Keratinocyte (primary cell): ENCODE results near the gene EPB41L2. TPM values are rescaled to one million over a fixed set of nuclear protein-coding genes. Genes with fewer than 3 reads are reported as not detected.

Experiments used
- DNase-seq: peaks from one replicate; pipeline ENCODE4 v3.0.0-alpha.2; 2011; ENCODE audit warnings: low read depth, missing footprints, low spot score
- FAIRE-seq: peaks from 2 replicates; lab custom pipeline; 2011; peaks lifted over from hg19 to GRCh38; lab: Jason Lieb, UNC
- H2AFZ ChIP-seq: 2 replicates; pipeline ENCODE4 v1.6.0; 2012; ENCODE audit warnings: low read length, control low read depth, inconsistent platforms; ENCODE audit not compliant: control insufficient read depth
- H3K27ac ChIP-seq: 2 replicates; pipeline ENCODE4 v1.5.1; 2011; ENCODE audit warnings: low read length; ENCODE audit not compliant: control insufficient read depth, insufficient read depth
- H3K27me3 ChIP-seq: 3 replicates; pipeline ENCODE4 v1.6.0; 2011; ENCODE audit warnings: low read length; ENCODE audit not compliant: control insufficient read depth, insufficient read depth; ENCODE audit errors: extremely low read depth
- H3K36me3 ChIP-seq, 2 experiments: 2 replicates in 1 of 2; 3 replicates in 1 of 2; pipeline ENCODE4 v1.5.1; 2011; ENCODE audit warnings: low read length in 2 of 2, mild to moderate bottlenecking in 1 of 2; ENCODE audit not compliant: control insufficient read depth in 2 of 2, insufficient read depth in 2 of 2; ENCODE audit errors: extremely low read depth in 1 of 2
- H3K4me1 ChIP-seq: 3 replicates; pipeline ENCODE4 v1.5.1; 2011; ENCODE audit warnings: low read length; ENCODE audit not compliant: control insufficient read depth, insufficient read depth; ENCODE audit errors: extremely low read depth
- H3K4me2 ChIP-seq: 3 replicates; pipeline ENCODE4 v1.6.0; 2011; ENCODE audit warnings: low read depth, low read length; ENCODE audit not compliant: control insufficient read depth, insufficient read depth; ENCODE audit errors: extremely low read depth
- H3K4me3 ChIP-seq, 3 experiments: fragments of 200-600 bp in 1 of 3; sonication (generic) in 1 of 3; 2 replicates in 2 of 3; 3 replicates in 1 of 3; pipeline ENCODE4 v1.5.1; 2011 to 2016; ENCODE audit warnings: low read length in 3 of 3, mild to moderate bottlenecking in 3 of 3, control low read depth in 2 of 3, inconsistent platforms in 1 of 3, low read depth in 1 of 3, mixed read lengths in 1 of 3, mixed run types in 1 of 3, moderate library complexity in 1 of 3; ENCODE audit not compliant: control insufficient read depth in 2 of 3, insufficient read depth in 2 of 3; ENCODE audit errors: extremely low read depth in 1 of 3
- H3K79me2 ChIP-seq: 2 replicates; pipeline ENCODE4 v1.6.0; 2012; ENCODE audit warnings: low read length; ENCODE audit not compliant: control insufficient read depth, insufficient read depth
- H3K9ac ChIP-seq: 3 replicates; pipeline ENCODE4 v1.6.0; 2011; ENCODE audit warnings: low read length; ENCODE audit not compliant: control insufficient read depth, insufficient read depth; ENCODE audit errors: extremely low read depth
- H3K9me1 ChIP-seq: 3 replicates; pipeline ENCODE4 v1.6.0; 2011; ENCODE audit warnings: low read length; ENCODE audit not compliant: control insufficient read depth, insufficient read depth; ENCODE audit errors: extremely low read depth
- H3K9me3 ChIP-seq: 2 replicates; pipeline ENCODE4 v1.5.1; 2012; ENCODE audit warnings: low read depth, low read length; ENCODE audit not compliant: control insufficient read depth
- H4K20me1 ChIP-seq: 3 replicates; pipeline ENCODE4 v1.6.0; 2011; ENCODE audit warnings: low read length; ENCODE audit not compliant: control insufficient read depth, insufficient read depth; ENCODE audit errors: extremely low read depth
- EZH2 ChIP-seq: IDR thresholded peaks from one replicate; pipeline ENCODE4 v1.6.1; 2012; ENCODE audit warnings: inconsistent platforms, mild to moderate bottlenecking, low read length, moderate library complexity
- dilution Hi-C: fragments of 300-500 bp; cut with MboI; formaldehyde crosslinking; loops from one replicate; pipeline ENCODE4 v1.7.0; 2020; ENCODE audit warnings: low sequenced_read_pairs; ENCODE audit not compliant: extremely low pct_ligation_motif_present
- polyA plus RNA-seq, 5 experiments: library from polyadenylated mRNA; depleted of rRNA in 3 of 5; stranded (reverse) in 3 of 5; stranded (forward) in 1 of 5; unstranded in 1 of 5; fragments of >200 nt; gene quantifications; 1 replicate in 1 of 5; 2 replicates in 3 of 5; 3 replicates in 1 of 5; pipeline versions ENCODE4 v1.2.1 to v1.2.3, GENCODE V29; 2011 to 2012; ENCODE audit warnings: missing spikeins in 2 of 5, low read depth in 1 of 5, low replicate concordance in 1 of 5
- TF ChIP-seq, protein P1 (sequence below), 3 experiments: IDR thresholded peaks in 1 of 3; conservative IDR thresholded peaks in 1 of 3; optimal IDR thresholded peaks in 1 of 3; 2 replicates in 2 of 3; 3 replicates in 1 of 3; pipeline versions ENCODE3 to v1.5.1; 2011; ENCODE audit warnings: low read length in 3 of 3, mild to moderate bottlenecking in 3 of 3, moderate library complexity in 2 of 3, control low read depth in 1 of 3, inconsistent platforms in 1 of 3; ENCODE audit not compliant: insufficient read depth in 2 of 3; ENCODE audit errors: extremely low read depth in 1 of 3

Gene EPB41L2
- polyA plus RNA-seq, 1 donor (not counting 4 experiments of a cell fraction or from before 2014, with no cell fraction given), result 22.0 TPM

DNA sequence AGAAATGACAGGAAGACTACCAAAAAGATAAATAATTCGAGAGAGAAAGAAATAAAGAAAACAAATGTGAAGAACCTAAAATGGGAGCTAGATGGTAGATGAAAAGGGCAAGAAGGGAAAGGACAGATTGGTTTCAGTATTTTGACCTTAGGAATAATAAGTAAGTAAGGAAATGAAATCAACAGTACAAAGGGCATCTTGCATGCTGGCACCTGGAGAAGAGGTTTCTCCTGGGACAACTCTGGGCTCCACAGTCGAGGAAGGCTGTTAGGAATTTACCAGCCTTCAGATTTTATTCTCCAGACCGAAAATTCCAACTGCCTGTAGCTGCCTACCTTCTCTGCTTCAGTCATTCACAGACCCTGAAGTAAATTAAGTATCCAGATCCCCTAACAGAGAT is 155.4 kb downstream of the EPB41L2 start:
- FAIRE-seq, result no peak
- Histone ChIP-seq H3K4me2 (no peak overlapping the region), H3K27ac (no peak overlapping the region), H3K79me2 (no peaks in the 10 kb centered on the region), H3K9ac (no peak overlapping the region), H3K9me3 (no peaks in the 10 kb centered on the region), H2AFZ (no peak overlapping the region), H3K9me1 (no peaks in the 10 kb centered on the region), H3K36me3 (no peaks in the 10 kb centered on the region), H3K27me3 (no peaks in the 10 kb centered on the region), H4K20me1 (no peaks in the 10 kb centered on the region), H3K4me1 (no peaks in the 10 kb centered on the region), H3K4me3 (no peak overlapping the region)
- no peak for DNase-seq
- dilution Hi-C loops, result no loop called here
- TF ChIP-seq, protein P1, sequence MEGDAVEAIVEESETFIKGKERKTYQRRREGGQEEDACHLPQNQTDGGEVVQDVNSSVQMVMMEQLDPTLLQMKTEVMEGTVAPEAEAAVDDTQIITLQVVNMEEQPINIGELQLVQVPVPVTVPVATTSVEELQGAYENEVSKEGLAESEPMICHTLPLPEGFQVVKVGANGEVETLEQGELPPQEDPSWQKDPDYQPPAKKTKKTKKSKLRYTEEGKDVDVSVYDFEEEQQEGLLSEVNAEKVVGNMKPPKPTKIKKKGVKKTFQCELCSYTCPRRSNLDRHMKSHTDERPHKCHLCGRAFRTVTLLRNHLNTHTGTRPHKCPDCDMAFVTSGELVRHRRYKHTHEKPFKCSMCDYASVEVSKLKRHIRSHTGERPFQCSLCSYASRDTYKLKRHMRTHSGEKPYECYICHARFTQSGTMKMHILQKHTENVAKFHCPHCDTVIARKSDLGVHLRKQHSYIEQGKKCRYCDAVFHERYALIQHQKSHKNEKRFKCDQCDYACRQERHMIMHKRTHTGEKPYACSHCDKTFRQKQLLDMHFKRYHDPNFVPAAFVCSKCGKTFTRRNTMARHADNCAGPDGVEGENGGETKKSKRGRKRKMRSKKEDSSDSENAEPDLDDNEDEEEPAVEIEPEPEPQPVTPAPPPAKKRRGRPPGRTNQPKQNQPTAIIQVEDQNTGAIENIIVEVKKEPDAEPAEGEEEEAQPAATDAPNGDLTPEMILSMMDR (optimal IDR thresholded peaks at IDR 0.05 in 1 of 3, IDR thresholded peaks at IDR 0.05 in 1 of 3, conservative IDR thresholded peaks at IDR 0.05 in 1 of 3; ENCODE audit: extremely low read depth in 1 of 3, insufficient read depth in 2 of 3, low read length in 3 of 3), result no peak
- no peak for TF ChIP-seq EZH2

DNA sequence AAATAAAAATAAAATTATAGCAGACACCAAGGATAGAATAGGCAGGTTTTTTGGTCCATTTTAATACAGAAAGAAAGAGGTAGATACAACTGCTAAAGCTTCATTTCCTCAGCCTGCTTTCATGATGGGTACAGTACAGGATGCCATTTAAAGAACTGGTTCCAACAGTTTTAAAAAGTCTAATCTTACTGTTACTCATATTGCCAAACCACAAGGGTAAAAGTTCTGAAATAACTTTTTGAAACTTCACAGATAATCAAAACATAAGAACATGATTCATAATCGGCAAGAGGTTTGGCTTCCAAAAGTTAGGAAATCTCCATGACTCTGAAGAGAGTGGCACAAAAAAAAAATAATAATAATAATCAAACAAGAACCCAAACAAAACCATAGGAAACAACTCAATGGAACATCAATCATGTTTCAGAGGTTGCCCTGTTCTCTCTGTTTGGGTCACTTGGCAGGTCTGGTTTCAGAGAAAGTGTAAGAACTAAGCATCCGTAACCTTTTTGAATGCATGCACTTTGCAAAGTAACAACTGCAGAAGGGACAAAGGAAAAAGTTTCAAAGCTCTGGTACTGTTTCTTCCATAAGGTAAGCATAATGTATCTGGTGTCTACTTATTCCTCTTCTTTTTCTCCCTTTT is 156.2 kb downstream of the EPB41L2 start:
- Histone ChIP-seq H3K4me1 (no peaks in the 10 kb centered on the region), H3K4me3 (no peak overlapping the region), H3K9ac (no peak overlapping the region), H3K36me3 (no peaks in the 10 kb centered on the region), H3K4me2 (no peak overlapping the region), H2AFZ (no peak overlapping the region), H3K9me3 (no peaks in the 10 kb centered on the region), H3K9me1 (no peaks in the 10 kb centered on the region), H3K27ac (no peak overlapping the region), H3K79me2 (no peaks in the 10 kb centered on the region), H4K20me1 (no peaks in the 10 kb centered on the region), H3K27me3 (no peaks in the 10 kb centered on the region)
- dilution Hi-C loops, result no loop called here
- DNase-seq (no peak), FAIRE-seq (no peak)
- TF ChIP-seq EZH2, result no peak
- TF ChIP-seq, protein P1 (optimal IDR thresholded peaks at IDR 0.05 in 1 of 3, IDR thresholded peaks at IDR 0.05 in 1 of 3, conservative IDR thresholded peaks at IDR 0.05 in 1 of 3; ENCODE audit: extremely low read depth in 1 of 3, insufficient read depth in 2 of 3, low read length in 3 of 3), result no peak
